Activated CD4-positive, alpha-beta memory T cell treated with anti-CD3 and anti-CD28 coated beads for 36 hours (primary cell): ENCODE measurements around the gene F13A1. TPM values are rescaled to one million over a fixed set of nuclear protein-coding genes. Genes with fewer than 3 reads are reported as not detected.

Experiments used
- CTCF ChIA-PET: fragments of 350-600 bp; sonication (Branson Sonifier 250); formaldehyde crosslinking; loops from one replicate; lab custom pipeline; 2021; ENCODE audit warnings: antibody characterized with exemption, inconsistent platforms; lab: Charles Lee
- POLR2A ChIA-PET: fragments of 350-600 bp; sonication (Branson Sonifier 250); formaldehyde crosslinking; loops from one replicate; lab custom pipeline; 2021; ENCODE audit warnings: antibody characterized with exemption; lab: Charles Lee
- DNase-seq: peaks from one replicate; pipeline ENCODE4 v3.0.0-alpha.2; 2020
- H3K27ac Mint-ChIP-seq: one replicate; pipeline ENCODE4 v1.8.0; 2021; ENCODE audit warnings: mixed read lengths
- H3K27me3 Mint-ChIP-seq: one replicate; pipeline ENCODE4 v1.8.0; 2021; ENCODE audit warnings: mixed read lengths
- H3K36me3 Mint-ChIP-seq: one replicate; pipeline ENCODE4 v1.8.0; 2021; ENCODE audit warnings: mixed read lengths
- H3K4me1 Mint-ChIP-seq: one replicate; pipeline ENCODE4 v1.8.0; 2021; ENCODE audit warnings: low read depth, mixed read lengths
- H3K4me3 Mint-ChIP-seq: one replicate; pipeline ENCODE4 v1.8.0; 2021; ENCODE audit warnings: mild to moderate bottlenecking, mixed read lengths
- H3K9me3 Mint-ChIP-seq: one replicate; pipeline ENCODE4 v1.8.0; 2021; ENCODE audit warnings: mixed read lengths
- intact Hi-C: fragments of 100-400 bp; cut with micrococcal nuclease; formaldehyde crosslinking; loops from one replicate; pipeline ENCODE4 v1.15.1; 2023
- total RNA-seq, 2 experiments: library from RNA; stranded (reverse); gene quantifications; one replicate each; pipeline ENCODE4 v1.2.3, GENCODE V29; 2021

The F13A1 gene
- total RNA-seq = not detected

DNA sequence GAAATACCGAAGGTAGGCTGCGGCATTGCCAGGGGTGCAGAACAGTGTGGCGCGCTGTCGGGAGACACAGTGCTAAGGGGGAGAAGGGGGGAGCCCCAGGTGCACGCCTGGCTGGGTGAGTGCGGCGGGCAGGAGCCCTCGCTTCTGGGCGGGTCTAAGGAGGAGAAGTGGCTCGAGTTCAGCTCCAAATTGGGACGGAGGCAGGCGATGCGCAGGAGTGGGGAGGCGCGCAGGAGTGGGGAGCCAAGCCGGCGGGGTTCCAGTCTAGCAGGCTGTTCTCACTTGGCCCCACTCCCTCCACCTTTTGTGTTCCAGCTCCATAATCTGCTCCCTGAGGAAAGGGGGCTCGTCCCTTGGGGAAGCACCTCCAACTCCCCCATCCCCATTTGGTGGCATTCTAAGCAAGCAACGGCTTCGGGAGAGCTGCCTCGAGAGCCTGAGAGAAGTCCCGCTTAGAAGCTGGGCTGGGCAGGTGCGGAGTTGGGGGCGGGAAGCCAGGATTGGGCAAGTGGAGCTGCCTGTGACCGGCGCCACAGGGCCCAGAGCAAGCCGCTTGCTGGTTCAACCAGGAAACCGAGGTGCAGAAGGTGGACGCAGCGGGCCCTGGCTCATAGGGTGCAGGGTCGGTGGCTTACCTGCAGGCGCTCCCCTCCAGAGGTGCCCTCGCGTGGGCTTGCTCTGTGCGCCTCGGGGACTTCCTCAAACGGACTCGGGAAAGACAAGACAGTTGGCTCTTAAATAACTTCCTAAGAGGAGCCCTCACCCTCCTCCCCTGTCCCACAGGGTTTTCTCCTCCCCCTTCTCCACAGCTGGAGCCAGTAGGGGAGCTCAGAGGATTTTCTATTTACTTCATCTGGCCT is at the start of gene F13A1:
F13A1 (minus strand) TSS at position 711 of the 860 bp plus-strand sequence. CDS start 1,998 bp downstream, outside the sequence.
- Mint-ChIP-seq H3K4me1 (no peaks in the 10 kb centered on the region), H3K27ac (no peak within 1 kb of the TSS), H3K9me3 (no peaks in the 10 kb centered on the region), H3K27me3 (peaks cover 36% of the 10 kb centered on the region), H3K36me3 (no peaks in the 10 kb centered on the region), H3K4me3 (no peak within 1 kb of the TSS)
- no peak for DNase-seq
- ChIA-PET POLR2A (no interaction called here), CTCF (no interaction called here)
- intact Hi-C loops = loop anchor here (10.0 kb wide), 1 partner anchor 225 kb away; no protein-coding TSS in a partner anchor

GRCh38 chr6:6368684-6369052 is 48.2 kb upstream of the F13A1 start:
- Mint-ChIP-seq H3K36me3 (no peaks in the 10 kb centered on the region), H3K4me1 (no peaks in the 10 kb centered on the region), H3K27ac (no peak overlapping the region), H3K9me3 (no peaks in the 10 kb centered on the region), H3K27me3 (peaks cover 7% of the 10 kb centered on the region), H3K4me3 (no peak overlapping the region)
- intact Hi-C loops = no loop called here
- CTCF ChIA-PET = no interaction called here
- no peak for DNase-seq
- POLR2A ChIA-PET = no interaction called here

DNA sequence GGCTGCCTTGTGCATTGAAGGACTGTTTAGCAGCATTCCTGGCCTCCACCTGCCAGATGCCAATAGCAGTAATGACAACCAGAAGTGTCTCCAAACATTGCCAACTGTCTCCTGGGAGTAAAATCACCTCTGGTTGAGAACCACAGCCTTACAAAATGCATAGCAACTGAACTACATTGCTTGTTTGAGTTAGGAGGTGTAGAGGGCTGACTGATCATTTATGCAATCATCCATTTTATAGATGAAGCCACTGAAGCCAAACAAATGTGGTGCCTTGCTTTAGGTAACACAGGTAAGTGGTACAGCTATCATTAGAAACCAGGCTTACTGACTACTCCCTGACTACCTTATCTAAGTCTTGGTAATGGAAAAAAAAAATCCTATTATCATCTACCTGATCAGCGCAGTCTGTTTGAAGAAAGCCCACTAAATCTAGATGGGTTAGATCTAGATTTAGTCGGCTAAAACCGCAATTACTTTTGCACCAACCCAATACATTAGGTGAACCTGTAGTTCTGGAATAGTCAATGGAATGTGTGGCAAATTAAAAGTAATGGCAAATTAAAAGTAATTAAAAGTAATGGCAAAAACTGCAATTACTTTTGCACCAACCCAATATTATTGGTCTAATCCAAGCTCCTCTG is 47.7 kb upstream of the F13A1 start:
- H3K4me3 Mint-ChIP-seq = no peak overlapping the region
- ChIA-PET POLR2A (no interaction called here), CTCF (no interaction called here)
- H3K4me1 Mint-ChIP-seq = no peaks in the 10 kb centered on the region
- no peaks in the 10 kb centered on the region for H3K36me3 Mint-ChIP-seq
- no peaks in the 10 kb centered on the region for H3K9me3 Mint-ChIP-seq
- intact Hi-C loops = no loop called here
- H3K27me3 Mint-ChIP-seq = peaks cover 7% of the 10 kb centered on the region
- no peak overlapping the region for H3K27ac Mint-ChIP-seq
- DNase-seq = no peak

DNA sequence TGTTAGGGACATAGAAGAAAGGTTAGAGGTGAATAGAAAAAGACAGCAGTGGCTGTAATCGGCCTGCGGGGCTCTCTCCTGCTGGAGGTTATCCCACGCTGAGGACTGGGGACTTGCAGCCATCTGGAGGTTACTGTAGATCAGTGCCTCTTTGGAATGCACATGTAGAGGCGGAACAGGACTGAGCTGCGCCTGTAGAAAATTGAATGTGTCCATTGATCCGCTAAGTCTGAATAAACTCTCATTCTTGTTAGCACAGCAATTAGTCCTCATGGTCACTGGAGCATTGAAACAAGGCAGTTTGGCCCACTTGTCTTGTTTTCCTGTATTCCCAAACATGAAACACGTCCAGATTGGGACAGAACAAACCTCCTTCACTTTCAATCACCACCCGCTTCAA is 46.3 kb upstream of the F13A1 start:
- intact Hi-C loops = no loop called here
- no peak overlapping the region for H3K27ac Mint-ChIP-seq
- H3K4me1 Mint-ChIP-seq = no peaks in the 10 kb centered on the region
- CTCF ChIA-PET = no interaction called here
- H3K36me3 Mint-ChIP-seq = no peaks in the 10 kb centered on the region
- POLR2A ChIA-PET = no interaction called here
- H3K27me3 Mint-ChIP-seq = peaks cover 4% of the 10 kb centered on the region
- no peak overlapping the region for H3K4me3 Mint-ChIP-seq
- no peaks in the 10 kb centered on the region for H3K9me3 Mint-ChIP-seq
- DNase-seq = no peak

DNA sequence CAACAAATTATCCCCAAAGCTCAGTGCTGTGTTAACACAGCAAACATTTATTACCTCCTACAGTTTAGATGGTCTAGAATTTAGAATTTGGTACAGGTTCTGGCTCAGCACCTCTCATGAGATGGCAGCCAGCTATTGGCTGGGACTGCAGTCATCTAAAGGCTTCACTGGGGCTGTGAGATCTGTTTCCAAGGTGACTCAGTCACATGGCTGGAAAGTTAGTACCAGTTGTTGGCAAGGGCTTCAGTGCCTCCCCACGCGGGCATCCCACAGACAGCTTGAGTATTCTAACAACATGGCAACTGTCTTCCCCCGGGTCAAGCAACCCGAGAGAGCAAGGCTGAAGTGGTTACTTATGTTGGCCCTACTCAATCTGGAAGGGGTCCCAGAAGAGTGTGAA is 44.8 kb upstream of the F13A1 start:
- intact Hi-C loops = no loop called here
- Mint-ChIP-seq H3K4me3 (no peak overlapping the region), H3K36me3 (no peaks in the 10 kb centered on the region), H3K9me3 (no peaks in the 10 kb centered on the region), H3K4me1 (no peaks in the 10 kb centered on the region), H3K27ac (no peak overlapping the region), H3K27me3 (peaks cover 4% of the 10 kb centered on the region)
- no peak for DNase-seq
- POLR2A ChIA-PET = no interaction called here
- CTCF ChIA-PET = no interaction called here

GRCh38 chr6:6362056-6362840 is 41.8 kb upstream of the F13A1 start:
- ChIA-PET POLR2A (no interaction called here), CTCF (no interaction called here)
- Mint-ChIP-seq H3K4me3 (no peak overlapping the region), H3K4me1 (no peaks in the 10 kb centered on the region), H3K27ac (no peak overlapping the region), H3K27me3 (peaks cover 3% of the 10 kb centered on the region), H3K36me3 (no peaks in the 10 kb centered on the region), H3K9me3 (no peaks in the 10 kb centered on the region)
- intact Hi-C loops = no loop called here
- no peak for DNase-seq

DNA sequence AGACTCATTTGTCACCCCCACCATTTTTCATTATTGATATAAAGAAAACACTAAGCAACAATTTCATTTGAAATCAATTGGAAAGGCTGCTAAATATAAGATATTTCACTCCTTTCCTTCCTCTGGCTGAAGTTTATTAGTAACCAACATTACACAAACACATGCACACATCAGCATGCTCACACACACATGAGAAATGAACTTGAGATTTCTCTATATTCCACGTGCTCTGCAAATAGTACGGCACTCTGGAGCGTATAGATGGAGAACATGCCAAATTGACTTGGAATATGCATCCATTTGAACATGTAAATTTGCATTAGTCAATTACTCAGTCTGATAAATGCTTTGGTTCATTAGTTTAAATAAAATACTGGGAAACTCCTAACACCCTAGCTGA is 37.1 kb upstream of the F13A1 start:
- peaks cover 9% of the 10 kb centered on the region for H3K27me3 Mint-ChIP-seq
- no peak overlapping the region for H3K27ac Mint-ChIP-seq
- POLR2A ChIA-PET = no interaction called here
- H3K4me1 Mint-ChIP-seq = no peaks in the 10 kb centered on the region
- no peak overlapping the region for H3K4me3 Mint-ChIP-seq
- CTCF ChIA-PET = no interaction called here
- no peak for DNase-seq
- no peaks in the 10 kb centered on the region for H3K9me3 Mint-ChIP-seq
- intact Hi-C loops = no loop called here
- H3K36me3 Mint-ChIP-seq = no peaks in the 10 kb centered on the region

- intact Hi-C loops = no loop called here
- no peak for DNase-seq
- POLR2A ChIA-PET = no interaction called here
- Mint-ChIP-seq H3K27me3 (peaks cover 9% of the 10 kb centered on the region), H3K9me3 (no peaks in the 10 kb centered on the region), H3K36me3 (no peaks in the 10 kb centered on the region), H3K4me1 (no peaks in the 10 kb centered on the region), H3K4me3 (no peak overlapping the region), H3K27ac (no peak overlapping the region)
- CTCF ChIA-PET = no interaction called here
Measured at GRCh38 chr6:6357032-6357431, 36.6 kb upstream of the F13A1 start.

GRCh38 chr6:6352772-6353171 is 32.3 kb upstream of the F13A1 start:
- H3K27me3 Mint-ChIP-seq = peaks cover 12% of the 10 kb centered on the region
- H3K4me3 Mint-ChIP-seq = no peak overlapping the region
- POLR2A ChIA-PET = no interaction called here
- no peaks in the 10 kb centered on the region for H3K4me1 Mint-ChIP-seq
- no peak overlapping the region for H3K27ac Mint-ChIP-seq
- H3K36me3 Mint-ChIP-seq = no peaks in the 10 kb centered on the region
- no peaks in the 10 kb centered on the region for H3K9me3 Mint-ChIP-seq
- intact Hi-C loops = no loop called here
- CTCF ChIA-PET = no interaction called here
- no peak for DNase-seq

GRCh38 chr6:6351511-6352025 is 31.1 kb upstream of the F13A1 start:
- Mint-ChIP-seq H3K36me3 (no peaks in the 10 kb centered on the region), H3K4me1 (no peaks in the 10 kb centered on the region), H3K4me3 (no peak overlapping the region), H3K9me3 (no peaks in the 10 kb centered on the region), H3K27me3 (peaks cover 13% of the 10 kb centered on the region), H3K27ac (no peak overlapping the region)
- CTCF ChIA-PET = no interaction called here
- POLR2A ChIA-PET = interaction anchor here (0.7 kb wide), 1 partner anchor 268 kb away, joined by 3 read pairs; no protein-coding TSS in a partner anchor
- intact Hi-C loops = no loop called here
- DNase-seq = no peak

GRCh38 chr6:6350696-6351095 is 30.2 kb upstream of the F13A1 start:
- Mint-ChIP-seq H3K9me3 (no peaks in the 10 kb centered on the region), H3K27me3 (peaks cover 15% of the 10 kb centered on the region), H3K4me1 (no peaks in the 10 kb centered on the region), H3K36me3 (no peaks in the 10 kb centered on the region), H3K27ac (no peak overlapping the region), H3K4me3 (no peak overlapping the region)
- intact Hi-C loops = no loop called here
- ChIA-PET CTCF (no interaction called here), POLR2A (no interaction called here)
- DNase-seq = no peak

- POLR2A ChIA-PET = no interaction called here
- intact Hi-C loops = no loop called here
- H3K9me3 Mint-ChIP-seq = no peaks in the 10 kb centered on the region
- no peak for DNase-seq
- H3K4me3 Mint-ChIP-seq = no peak overlapping the region
- CTCF ChIA-PET = no interaction called here
- no peaks in the 10 kb centered on the region for H3K36me3 Mint-ChIP-seq
- peaks cover 11% of the 10 kb centered on the region for H3K27me3 Mint-ChIP-seq
- H3K27ac Mint-ChIP-seq = no peak overlapping the region
- H3K4me1 Mint-ChIP-seq = no peaks in the 10 kb centered on the region
Measured at GRCh38 chr6:6348256-6348655, 27.8 kb upstream of the F13A1 start.
